GM18868 (cell line): ENCODE measurements around the gene CTIF.

Source experiments
- ATAC-seq: cut with Tn5 transposase; IDR thresholded peaks from one replicate; pipeline ENCODE4 v1.9.1; 2021; ENCODE audit warnings: mild to moderate bottlenecking, moderate library complexity; ENCODE audit not compliant: unreplicated experiment

Gene CTIF

DNA sequence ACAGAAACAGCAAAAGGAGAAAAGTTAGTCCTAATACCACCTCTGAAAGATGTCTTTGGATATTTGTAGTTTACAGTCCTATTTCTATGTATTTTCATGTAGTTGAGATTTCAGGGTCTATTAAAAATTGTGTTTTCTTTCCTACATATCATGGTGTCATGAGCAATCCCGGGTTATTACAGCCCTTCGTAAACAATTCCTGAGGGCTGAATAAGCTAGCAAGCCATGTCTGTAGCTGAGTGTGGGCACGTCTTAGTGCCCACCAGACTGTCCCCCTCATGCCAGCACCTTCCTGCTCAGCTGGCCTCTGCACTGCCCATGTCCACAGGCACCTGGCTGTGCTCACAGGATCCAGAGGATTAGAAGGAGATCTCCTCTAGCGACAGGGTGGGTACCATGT, 60.6 kb downstream of the CTIF start:
- no peak for ATAC-seq

DNA sequence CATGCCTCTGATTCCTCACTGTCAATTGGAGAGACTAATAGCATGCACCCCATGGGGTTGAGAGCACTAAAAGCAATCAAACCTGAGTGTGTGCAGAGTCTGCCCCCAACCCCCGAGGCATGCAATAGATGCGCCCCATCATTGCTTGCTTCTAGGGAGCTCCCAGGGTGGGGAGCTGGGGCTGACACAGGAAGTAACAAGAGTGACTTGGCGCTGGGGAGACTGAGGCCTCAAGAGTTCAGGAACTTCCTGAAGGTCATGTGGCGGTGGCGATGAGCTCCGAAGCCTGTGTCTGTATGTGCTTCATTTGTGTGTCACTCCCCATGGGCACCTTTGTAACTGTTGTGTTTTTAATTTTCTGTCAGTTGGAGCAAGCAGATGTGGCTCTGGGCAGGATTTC, 61.2 kb downstream of the CTIF start:
- no peak for ATAC-seq

DNA sequence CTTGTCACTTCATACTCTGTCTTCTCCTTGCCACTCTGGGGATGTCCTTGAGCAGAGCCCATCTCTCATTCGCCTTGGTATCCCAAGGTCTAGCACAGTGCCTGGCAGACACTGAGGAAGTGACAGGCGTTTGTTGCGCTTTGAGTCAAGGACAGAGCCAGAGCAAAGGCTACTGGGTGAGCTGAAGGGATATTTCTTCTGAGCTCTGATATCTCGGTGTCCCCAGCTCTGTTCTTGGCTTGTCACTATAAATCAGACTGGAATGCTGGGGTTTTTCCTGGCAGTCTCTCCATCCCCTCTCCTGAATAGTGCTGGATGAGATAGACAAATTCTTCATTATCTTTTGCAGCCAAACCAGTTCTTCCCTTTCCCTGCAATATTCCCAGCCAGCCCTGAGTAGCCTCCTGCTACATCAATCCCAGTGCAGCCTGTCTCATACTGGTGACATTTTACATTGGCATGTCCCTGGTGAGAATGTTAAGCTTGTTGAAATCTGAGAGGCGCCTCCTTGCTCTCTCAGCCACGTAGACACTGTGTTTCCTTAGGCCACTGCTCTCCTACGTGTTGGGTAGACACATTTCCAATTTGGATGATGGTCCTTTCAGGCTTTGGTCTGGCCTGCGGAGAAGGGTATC, 61.7 kb downstream of the CTIF start:
- no peak for ATAC-seq

DNA sequence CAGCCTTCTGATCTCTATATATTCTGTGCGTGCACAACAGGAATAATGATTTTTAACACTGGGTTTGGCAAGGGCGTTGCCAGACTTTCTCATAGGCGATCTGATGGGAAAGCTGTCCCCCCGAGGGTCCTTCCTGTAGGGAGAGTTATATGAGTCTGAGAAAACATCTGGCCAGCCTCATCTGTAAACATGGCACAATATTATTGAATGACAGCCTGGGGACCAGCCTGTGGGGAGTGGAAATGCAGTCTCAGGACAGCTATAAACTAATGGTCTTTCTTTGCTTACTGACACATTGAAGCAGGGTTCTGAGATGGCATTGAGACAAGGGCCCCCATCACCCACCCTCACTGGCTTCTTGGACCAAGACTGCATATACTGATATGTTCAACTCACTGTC, 62.5 kb downstream of the CTIF start:
- no peak for ATAC-seq

DNA sequence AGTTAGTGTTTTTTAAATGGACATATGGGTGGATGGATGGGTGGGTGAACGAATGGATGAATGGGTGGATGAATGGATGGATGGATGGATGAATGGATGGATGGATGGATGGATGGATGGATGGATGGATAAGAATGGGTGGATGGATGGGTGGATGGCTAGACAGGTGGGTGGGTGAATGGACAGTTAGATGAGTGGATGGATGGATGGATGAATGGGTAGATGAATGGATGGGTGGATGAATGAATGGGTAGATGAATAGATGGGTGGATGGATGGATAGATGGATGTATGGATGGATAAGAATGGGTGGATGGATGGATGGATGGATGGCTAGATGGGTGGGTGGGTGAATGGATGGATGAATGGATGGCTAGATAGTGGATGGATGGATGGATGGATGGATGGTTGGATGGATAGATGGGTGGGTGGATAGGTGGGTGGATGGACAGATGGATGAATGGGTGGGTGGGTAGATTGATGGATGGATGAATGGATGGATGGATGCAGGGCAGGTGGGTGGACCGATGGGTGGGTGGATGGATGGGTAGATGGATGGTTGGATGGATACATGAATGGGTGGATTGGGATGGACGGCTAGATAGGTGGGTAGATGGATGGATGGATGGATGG, 64.0 kb downstream of the CTIF start:
- ATAC-seq, result no peak

DNA sequence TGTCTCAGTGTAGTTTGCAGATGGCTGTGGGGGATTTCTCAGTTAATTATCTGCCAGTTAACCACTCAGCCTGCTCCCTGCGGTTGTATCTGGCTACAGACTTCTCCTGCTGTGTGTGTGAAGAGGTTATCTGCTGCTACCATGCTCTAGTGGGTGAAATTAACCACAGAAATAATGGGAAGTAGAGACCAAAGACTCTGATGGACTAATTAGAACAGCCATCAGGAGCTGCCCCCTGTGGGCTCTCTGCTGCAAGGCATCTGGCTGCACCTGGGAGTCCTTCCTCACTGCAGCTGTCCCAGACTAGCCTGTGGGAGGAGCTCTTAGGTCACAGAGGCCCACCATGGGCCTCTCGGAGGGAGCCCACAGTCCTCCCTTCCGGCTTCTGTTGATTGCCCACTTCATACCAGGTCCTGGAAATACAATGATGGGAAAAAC, 66.6 kb downstream of the CTIF start:
- ATAC-seq, result peak; percentile 49

DNA sequence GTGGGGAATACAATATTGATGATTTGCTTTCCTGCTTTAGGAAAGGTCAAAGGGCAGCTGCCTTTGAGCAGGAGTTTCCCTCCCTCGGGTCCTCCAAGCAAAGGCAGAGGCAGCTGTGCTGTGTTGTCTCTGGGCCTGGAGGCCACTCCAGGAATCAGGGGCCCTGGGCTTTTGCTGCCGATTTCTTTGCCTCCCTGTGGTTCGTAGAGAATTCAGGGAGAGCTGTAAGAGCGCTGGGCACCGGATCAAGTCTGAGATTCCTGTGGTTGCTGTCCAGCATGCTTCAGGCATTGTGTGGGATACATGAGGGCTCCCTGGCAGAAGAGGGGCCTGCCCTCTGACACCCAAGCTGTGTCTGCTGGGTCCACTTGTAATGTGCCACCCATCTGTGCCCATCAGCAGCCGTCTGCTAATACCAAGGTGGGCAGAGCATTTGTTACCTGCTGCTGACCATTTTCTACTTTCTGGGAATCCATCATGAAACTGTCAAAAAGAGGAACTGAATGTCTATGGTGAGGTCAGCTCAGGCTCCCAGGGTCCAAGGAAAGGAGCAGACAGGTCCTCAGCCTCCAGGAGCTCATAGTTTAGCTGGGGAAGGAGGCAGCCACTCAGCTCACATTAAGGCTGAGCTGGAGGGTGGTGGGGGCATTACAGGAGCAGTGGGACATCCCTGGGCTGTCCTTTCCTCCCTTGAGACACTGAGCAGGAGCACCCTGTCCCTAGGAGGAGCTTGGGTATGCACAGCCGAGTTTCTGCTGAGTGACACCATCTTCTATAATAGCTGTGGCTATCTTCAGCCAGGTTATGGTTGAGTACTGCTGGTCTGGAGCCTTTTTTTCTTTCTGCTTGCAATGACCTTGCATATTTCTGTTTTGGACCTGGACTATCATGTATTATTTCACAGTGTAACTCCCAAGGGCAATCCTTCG, 68.5 kb downstream of the CTIF start:
- no peak for ATAC-seq

DNA sequence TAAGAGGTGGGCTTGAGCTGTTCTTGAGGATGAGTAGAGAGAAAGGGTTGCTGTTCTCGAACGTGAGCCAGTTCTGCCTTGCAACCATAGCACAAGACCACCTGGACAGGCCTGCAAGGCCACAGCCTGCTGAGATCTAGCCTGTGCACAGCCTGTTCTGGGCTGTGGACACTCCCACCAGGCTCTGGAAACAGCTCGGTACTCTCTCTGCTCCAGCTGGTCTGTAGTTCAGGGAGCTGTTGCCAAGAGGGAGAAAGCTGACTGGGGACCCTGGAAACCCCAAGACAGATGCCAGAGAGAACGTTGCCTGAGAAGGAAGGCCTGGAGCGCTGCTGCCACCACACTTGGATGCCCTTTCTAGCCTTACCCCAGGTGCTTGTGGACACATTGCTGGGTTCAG, 69.8 kb downstream of the CTIF start:
- no peak for ATAC-seq

DNA sequence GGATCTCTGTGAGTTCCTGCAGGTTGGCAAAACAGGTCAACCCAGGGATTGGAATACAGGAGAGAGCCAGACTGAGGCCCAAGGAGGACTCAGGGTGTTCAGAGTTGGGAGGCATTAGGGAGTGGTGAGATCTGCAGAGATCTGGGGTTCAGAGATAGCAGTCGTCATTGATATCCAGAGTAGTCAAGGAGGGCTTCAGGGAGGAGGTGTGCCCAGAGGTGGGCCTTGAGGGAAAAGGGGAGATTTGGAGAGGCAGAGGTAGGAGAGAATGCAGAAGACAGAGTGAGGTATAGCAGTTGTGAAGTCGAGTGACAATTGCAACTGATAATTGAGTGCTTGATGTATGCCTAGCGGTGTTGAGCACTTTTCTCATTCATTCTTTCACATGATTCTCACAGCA, 70.3 kb downstream of the CTIF start:
- ATAC-seq, result no peak

DNA sequence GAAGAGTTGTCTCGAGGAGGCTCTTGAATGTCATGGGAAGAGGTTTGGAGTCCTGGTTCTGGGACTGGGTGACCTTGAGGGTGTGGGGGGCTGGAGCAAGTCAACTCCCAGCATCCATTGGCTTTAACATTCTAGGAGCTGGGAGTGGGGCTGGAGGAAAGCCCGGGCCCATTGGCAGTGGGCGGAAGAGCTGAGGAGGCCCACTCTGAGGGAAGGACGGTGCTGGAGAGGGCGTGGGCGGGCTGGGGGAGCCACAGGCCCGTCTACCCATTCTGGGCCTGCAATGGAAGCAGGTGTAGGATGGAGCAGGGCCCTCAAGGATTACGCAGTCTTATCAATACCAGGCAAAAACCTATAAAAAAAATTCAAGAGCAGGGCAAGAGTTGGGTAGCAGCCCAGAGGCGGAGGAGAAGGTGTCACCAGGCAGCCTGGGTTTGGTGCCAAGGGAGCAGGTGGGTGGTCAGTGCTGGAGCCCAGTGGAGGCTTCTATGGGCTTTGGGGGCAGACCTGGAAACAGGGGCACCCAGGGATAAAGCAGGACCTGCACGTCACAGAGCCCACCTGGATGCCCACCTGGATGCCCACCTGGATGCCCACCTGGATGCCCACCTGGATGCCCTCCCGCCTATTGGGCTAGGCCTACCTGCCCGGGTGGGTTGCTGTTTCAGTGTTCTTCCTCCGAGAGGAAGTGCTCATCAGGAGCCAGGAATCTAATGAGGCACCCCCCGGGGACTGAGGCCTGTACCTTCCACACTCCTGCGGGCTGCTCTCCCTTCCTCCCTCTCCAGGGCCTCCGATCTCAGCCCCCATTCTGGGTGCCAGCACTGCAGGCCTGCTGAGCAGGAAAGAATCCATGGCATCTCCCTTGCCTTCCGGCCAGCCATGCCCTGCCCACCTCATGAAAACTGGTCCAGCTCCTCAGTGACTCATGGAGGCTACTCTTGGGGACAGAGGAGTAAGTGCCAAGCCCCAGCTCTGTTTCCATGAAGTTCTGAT, 71.3 kb downstream of the CTIF start:
- no peak for ATAC-seq

DNA sequence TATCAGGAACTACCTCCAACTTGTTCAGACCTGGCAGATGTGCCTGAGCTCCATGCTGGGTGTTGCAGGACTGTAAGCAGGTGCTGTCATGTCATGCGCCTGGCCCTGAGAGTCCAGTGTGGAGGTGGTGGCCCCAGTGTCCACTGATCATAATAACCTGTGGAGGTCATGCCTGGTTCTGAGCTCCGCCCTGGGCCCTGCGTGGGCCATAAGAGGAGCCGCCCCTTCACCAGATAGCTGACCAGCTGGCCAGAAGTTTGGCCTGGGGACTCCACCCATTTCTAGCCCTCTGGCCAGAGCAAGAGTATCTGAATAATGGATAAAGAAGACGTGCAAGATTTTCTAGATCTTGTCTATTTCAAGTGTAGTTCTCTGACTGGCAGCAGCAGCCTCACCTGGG, 72.4 kb downstream of the CTIF start:
- ATAC-seq, result no peak

DNA sequence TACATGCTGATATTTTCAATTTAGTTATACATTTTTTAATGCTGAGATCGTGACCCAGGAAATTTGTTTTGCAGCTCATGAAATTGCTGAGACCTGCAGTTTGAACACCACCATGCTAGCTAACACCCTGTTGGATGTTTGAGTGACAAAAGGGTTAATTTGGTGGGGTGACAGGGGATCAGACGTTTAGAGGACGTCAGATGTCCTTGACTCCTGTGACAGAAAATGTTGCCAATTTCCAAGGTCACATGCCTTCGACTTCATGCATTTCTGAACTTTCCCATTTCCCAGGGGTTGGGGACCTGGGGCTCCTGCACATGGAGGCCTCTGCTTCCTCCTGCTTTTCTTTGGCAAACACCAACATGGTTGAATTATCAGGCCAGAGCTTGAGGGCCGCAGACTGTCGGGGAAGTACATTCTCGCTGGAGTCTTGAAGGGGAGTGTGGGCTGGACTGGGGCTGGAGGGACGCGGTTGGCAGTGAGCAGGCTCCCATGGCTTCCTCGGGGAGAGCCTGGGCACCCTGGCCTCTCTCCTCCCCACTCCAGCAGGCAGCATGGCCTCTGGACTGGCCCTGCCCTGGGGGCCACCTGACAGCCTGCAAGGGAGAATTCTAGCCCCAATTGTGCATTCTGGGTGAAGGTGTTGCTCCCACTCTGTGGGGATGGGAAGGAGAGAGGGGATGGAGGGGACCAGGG, 73.1 kb downstream of the CTIF start:
- ATAC-seq, result no peak

DNA sequence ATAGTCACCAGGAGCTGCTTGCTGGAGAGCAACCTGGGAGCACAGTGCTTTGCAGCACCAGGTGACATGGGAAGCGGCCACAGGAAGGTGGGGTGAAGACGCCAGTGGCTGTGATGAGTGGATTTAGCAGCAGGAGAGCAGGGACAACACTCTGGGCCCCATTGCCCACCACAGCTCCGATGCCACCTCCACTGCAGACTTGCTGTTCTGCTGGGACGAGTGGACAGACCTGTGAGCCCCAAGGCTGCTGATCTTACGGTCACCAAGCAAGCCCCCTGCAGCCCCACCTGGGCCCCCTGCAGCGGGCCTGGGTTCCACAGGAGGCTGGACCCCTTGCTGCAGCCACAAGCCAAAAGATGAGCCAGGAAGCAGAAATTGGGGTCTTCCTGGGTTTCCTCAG, 73.7 kb downstream of the CTIF start:
- ATAC-seq, result no peak

DNA sequence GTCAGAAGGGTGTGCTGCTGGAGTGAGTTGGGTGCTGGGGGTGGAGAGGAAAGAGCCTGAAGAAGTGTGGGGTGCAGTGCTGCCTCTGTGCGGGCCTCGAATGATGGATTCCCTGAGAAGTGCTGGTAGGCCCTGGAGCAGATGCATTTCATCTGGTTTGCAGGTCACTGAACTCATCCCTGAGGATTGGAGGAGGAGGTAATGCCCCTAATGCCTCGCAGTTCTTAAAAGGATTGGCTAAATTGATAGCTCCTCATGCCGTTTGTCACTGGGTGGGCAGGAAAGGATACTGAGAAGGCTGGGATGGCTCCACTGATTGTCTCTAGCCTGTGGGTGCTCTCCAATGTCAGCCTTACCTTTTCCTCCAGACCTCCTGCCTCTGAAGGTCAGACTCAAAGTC, 74.1 kb downstream of the CTIF start:
- no peak for ATAC-seq

DNA sequence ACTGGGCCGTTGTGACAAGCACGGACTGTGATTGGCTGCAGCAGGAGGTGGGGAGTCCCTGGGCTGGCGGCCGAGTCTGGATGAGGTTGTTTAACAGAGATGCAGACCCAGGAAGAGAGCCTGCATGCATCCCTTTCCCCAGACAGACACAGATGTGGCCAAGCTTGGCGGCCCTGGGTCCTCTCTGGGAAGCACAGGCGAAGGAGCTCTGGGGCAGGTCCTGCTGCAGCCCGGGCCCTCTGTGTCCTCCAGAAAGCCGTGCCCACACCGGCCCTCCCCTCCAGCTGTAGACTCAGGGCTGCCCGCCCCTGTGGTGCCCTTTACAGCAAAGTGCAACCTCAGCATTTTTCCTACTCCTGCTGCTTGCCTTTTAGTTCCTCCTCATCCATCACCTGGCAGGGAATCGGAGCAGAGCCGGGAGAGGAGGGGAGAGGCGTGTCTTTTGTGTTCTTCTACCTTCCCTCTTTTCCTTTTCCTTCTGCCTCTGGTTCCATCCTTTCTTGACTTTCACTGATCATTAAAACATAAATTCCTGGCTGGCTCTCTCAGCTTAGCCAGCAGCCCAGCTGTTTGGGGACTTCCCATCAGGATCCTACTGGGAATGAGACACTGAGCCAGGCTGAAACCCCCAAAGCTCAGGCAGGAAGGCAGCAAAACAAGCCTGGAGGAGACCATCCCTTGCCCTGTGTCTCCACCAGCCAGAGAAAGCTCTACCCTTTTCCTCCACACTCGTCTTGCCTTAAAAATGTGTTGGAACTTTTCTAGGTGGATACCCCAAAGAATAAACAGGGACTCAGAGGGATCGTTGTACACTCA, 75.0 kb downstream of the CTIF start:
- ATAC-seq, result no peak

DNA sequence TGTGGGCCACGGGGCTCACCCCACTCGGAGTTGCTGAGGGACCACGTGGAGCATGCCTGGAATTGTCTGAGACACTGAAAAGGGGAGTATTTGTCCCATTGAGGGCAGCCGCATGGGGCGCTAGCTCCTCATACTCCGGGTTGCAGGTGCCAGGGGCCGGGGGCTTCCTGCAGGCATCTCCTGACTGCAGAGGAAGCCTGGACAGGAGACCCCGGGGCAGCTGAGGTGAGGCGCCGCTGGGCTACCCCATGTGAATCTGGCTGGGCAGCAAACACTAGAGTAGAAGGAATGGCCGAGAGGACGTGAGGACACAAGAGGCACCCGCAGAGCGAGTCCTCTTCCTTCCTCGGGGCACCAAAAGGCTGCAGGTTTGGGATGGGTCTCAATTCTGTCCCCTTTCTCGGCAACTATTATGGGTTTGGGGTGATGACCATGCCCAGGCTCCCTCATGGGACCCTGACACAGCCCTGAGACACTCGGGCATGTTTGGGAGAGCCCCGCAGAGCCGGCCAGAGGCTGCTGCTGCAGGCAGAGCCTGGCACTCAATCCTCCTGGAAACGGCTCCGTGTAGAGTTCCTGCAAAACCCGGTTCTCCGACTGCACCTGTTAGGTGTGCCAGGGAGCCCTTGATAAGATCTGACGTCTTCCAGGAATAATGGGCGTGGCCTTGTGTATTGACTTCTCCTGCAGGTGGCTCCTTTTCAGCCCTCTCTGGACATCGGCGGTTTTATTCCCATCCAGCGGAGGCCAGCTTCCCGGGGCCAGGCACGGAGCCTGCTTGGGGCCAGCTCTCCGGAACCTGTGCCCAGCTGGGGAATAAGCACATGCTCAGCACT, 77.0 kb downstream of the CTIF start:
- ATAC-seq, result no peak

DNA sequence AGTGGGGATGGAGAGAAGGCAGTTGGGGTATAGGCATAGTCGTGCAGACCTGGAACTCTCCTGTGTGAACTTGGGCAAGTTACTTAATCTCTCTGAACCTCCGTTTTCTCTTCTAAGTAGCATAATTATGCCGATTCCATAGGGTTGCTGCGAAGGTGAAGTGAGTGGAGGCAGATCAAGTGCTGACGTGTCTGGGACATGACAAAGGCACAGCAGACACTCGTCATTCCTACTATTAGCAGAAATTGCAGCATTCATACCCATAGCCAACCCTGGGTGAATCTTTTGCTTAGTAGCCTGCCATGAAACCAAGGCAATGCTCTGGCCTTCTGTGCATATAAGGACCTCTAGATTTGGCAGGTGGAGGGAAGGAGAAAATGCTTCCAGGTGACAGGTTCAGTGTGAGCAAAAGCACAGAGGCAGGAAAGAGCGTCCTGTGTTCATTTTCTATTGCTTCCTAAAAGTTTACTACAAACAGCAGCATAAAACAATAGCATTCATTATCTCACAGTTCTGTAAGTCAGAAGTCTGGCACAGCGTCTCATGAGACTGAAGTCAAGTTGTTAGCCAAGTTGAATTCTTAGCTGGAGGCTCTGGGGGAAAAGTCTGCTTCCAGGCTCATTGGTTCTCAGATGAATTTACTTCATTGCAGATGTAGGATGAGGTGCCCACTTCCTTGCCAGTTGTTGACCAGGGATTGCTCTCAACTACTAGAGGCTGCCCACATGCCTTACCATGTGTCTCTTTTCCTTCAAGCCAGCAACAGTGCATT, 77.8 kb downstream of the CTIF start:
- ATAC-seq, result no peak
